Stimulated activated CD4-positive, alpha-beta T cell treated with anti-CD3 and anti-CD28 coated beads, Interleukin-1b, Interleukin-23, amount 100 ng/mL, for 4 hours (primary cell): ENCODE data around the gene SLC12A9.
"Not testable (repeated sequence)": the region's sequence is repeated elsewhere in the genome, so short reads cannot be mapped to it uniquely, and the experiment has no call there.

Source experiments
- DNase-seq, 2 donors: peaks; one replicate each; pipeline ENCODE4 v3.0.0-alpha.2; 2020; ENCODE audit warnings: low read depth in 2 of 2

SLC12A9 gene

DNA sequence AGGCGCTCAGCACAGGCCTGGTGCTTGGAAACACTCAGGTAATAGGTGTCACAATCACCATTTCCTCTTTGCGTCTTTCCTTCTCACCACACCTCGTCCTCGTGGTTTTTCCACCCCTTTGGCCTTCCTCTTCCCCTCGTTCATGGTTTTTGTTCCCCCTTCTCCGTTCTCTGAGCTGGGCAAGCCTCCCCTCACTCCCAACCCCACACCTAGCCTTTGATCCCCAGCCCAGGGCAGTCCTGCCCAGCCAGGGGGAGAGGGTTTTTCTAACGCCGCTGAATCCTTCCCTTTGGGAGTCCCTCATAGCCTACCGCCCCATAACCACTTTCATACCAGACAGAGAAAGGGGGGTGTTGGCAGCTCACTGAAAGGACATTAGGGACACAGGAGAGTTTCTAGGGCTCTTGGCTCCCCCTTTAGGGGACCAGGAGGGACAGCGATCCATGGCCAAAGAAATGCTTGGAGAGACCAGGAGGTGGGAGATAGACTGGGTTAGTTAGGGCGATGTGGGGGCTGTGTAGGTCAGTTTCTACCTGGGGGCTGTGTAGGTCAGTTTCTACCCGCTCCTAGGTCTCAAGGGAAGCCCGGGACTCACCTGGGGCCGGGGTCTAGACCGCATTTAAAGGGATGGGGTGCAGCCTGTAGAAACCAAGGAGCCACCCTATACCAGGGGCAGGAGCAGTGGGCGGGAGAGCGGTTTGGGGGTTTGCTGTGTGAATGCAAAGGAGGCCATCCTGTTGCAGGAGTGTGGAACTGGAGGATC, 26.6 kb upstream of the SLC12A9 start:
- DNase-seq = no peak

DNA sequence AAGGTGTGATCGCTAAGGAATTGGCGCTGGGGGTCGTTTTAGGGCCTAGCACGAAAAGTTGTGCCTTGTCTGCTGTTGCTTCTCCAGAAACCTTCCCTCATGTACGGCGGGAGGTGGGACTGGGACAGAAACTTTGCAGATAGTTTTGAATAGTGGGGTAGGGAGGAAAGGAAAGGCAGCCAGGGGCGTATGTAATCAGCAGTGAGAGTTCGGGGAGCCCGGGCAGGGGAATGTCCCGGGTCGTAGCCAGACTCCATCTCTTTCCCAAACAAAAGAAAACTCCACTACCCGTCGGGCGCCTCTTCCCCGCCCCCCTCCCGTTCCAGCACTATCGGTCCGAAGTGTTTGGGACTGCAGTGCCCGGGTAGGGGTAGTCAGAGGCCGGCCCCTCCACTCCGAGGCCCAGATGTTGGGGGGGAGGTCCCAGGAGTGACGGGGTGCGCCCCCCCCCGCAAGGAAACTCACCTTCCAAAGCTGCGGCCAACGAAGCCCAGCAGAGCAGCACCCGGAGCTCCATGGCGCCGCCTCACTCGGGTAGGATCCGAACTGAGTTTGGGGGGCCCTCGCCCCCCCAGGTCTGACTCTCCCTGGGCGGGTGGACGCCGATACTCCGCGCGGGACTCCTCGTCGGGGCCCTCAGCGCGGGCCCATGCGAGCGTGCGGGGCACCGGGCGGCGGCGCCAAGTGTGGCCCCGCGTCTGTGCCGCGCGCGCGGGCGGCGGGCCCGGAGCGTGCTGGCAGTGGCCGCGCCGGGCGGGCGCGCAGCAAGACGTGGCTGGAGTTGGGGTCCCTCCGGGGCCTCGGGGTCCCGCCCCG, 25.8 kb upstream of the SLC12A9 start:
- no peak for DNase-seq

DNA sequence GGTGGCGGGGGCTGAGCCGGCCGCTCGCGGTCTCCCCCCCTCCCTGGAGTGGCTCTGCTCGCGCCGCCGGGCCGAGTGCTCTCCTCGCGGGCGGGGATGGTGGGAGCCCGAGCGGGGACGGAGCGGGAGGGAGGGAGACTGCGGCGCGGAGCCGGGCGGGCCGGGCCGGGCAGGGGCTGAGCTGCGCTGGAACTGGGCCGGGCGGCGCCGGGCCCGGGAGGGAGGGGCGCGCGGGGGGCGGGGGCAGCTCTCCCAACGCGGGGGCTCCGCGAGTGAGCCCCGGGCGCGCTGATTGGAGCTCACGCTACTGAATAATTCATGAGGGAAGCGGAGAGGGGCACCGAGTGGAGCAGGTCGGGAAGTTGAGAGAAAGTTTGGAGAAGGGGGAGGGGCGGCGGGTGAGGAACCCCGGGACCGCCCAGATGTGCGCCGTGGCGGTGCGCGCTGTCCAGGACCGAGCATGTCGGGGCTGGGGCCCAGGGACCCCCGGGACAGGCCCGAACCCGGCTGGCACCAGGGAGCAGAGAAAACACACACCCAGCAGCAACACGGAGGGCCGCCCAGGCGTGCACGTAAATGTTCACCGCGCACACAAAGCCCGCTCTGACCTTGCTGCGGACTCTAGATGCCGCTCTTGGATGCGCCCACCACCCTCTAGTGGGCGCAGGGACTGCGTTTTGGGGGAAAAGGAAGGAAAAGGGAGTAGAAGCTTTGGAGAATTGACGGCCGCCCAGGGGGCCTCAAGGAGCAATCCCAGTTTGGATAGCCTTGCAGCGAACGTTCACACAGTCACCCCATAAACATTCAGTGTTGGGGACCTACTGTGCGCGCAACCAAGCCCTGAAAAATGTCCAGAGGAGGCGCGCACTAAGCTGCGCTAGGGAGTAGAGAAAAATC, 24.9 kb upstream of the SLC12A9 start, which contains the start of gene EPHB4:
TSS of gene EPHB4 (minus strand) at position 194 of the 897 bp plus-strand sequence. CDS start 493 bp downstream, outside the sequence.
- no peak for DNase-seq

DNA sequence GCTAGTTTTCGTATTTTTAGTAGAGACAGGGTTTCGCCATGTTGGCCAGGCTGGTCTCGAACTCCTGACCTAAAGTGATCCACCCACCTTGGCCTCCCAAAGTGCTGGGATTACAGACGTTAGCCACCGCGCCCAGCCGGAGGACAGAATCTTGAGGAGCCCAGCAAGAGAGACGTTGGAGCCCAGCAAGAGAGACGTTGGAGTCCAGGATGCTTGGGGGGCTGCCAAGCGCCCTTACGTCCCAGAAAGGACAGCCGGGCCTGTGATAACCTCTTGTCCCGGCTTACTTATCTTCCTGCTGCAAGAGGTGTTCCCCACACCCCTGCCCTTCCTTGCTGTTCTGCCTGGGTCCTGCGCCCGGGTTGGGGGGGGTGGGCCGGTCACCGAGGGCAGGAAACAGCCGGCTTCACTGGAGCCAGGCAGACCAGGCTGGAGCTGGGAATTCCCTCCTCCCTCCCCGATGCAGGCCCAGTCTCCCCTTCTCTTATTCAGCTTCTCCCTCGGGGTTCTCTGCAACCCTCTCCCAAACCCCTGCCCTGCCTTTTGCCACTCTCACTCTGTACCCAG, 23.3 kb upstream of the SLC12A9 start:
- no peak for DNase-seq

DNA sequence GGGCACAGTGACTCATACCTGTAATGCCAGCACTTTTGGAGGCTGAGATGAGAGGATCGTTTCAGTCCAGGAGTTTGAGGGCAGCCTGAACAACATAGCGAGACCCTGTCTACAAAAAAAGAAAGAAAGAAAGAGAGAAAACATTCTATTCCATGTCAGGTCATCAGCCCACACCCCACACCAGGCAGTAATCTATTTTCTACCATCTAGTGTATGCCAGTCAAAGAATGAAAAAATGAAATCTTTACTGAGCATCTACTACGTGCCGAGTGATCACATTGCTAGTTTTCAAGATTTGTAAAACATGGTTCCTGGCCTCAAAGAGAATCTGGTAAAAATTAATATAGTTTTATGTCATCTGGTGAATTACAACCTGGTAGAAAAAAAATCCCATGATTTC, 22.1 kb upstream of the SLC12A9 start:
- no peak for DNase-seq

DNA sequence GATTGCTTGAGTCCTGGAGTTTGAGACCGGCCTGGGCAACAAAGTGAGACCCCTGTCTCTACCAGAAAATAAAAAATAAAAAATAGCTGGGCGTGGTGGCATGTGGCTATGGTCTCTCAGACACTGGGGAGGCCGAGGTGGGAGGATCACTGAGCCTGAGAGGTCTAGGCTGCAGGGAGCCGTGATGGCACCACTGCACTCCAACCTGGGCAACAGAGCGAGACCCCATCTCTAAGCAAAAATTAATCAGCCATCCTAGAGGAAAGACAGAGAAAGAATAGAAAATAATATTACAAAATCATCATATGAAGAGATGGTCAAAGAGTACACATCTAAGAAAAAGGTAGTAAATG, 20.3 kb upstream of the SLC12A9 start:
- DNase-seq = no peak

DNA sequence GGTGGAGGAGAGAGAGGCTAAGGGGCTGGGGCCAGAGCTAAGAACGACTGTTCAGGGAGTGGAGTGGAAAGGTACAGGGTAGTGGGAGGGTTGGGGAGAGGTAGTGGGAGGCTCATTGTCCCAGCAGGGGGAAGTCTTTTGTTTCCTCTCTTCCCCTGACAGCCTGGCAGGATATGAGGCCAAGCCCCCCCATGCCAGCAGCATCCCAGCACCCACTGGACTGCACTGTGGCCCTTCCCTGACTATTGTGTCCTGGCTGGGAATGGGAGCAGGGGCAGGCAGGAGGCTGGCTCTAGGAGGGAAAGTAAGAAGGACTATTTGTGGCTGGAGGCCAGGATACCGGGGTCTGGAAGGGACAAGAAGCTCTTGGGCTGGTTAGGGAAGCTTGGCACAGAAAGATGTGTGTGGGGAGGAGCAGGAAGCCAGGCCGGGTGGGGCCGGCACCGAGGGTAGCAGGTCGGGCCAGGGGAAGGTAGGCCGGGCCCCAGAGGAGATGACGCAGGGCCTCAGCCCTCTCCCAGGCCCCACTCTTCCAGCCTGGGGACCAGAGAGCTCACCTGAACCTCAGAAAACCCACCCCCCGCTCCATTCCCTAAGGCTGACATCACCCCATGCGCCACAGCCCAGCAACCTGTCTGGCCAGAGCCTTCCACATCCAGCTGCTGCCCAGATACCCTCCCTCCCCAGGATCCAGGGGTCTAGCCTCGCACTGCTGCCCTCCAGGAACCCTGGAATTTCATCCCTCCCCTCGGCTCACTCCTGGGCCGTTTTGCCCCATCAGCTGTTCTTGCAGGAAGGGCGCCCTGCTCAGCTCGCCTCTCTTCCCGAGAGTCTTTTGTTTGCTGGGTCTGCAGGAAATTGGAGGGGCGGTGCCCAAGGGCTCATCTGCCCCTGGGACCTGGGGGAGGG, 16.4 kb upstream of the SLC12A9 start:
- no peak for DNase-seq

DNA sequence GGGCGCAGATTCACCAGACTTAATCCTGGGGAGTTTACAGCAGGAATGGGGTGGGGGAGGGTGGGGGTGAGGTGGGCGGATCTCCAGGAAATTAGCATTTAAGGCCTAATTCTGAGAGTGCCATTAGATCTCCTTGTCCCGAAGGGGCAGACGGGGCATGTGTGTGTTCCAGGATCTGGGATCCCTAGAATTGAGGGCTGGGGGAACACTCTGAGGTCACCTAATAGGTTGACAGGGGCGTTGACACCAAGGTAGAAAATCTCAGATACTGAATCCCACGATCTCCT, 15.8 kb upstream of the SLC12A9 start:
- DNase-seq = no peak

DNA sequence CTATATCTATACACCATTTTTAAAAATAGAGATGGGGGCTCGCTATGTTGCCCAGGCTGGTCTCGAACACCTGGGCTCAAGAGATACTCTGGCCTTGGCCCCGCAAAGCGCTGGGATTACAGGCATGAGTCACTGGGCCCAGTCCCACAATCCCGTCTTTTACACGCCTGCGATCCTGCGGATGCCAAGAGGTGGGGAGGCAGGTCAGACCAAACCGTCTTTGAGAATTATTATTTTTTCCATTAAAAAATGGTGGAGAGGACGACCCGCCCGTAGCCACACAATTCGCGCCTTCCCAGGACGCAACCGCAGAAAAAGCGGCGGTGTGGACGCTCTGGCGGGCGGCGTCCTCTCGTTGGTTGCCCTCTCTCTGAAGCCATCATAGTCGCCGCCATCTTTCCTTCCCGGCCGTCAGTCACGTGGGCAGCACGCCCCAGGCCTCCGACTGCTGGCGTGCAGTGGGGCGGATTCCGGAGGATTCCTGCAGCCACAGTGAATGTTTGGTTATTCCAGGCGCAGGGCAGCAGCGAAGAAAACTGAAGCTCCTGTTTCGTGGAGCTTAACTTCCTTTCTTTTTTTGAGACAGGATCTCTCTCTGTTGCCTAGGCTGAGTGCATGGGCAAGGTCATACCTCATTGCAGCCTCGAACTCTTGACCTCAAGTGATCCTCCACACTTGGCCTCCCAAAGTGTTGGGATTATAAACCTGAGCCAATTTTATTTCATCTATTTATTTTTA, 15.2 kb upstream of the SLC12A9 start:
- peak; percentile 72 for DNase-seq

DNA sequence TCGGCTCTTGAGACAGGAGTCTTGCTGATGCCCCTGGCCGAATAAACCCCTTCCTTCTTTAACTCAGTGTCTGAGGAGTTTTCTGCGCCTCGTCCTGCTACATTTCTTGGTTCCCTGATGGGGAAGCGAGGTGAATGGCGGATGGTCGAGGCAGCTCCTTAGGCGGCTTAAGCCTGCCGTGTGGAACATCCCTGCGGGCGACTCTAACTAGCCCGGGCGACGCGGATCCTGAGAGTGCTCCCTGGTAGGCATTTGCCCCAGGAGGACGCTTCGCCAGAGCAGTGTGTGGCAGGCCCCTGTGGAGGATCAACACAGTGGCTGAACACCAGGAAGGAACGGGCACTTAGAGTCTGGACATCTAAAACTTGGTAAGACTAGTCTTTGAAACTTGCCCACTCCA, 13.2 kb upstream of the SLC12A9 start:
- no peak for DNase-seq

DNA sequence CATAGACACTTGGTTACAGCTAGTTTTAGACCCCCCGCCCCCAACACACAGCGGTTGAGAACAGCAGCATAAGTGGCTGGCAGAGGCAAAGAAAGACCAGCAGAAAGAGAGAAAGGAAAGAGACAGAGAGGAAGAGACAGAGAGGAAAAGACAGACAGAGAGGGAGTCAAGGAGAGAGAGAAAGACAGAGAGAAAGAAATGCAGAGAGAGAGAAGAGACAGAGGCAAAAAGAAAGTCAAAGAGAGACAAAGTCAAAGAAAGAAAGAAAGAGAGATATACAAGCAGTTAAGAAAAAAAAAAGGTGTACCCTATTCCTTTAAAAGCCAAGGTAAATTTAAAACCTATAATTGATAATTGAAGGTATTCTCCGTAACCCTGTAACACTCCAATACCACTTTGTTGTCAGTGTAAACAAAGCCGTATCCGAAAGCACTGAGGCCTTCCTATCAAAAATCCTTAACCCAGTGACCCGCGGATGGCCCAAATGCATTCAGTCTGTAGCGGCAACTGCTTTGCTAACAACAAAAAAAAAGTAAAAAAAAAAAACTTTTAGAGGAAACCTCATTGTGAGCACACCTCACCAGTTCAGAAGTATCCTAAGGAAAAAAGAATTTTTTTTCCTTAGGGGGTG, 11.9 kb upstream of the SLC12A9 start:
- DNase-seq = no peak

DNA sequence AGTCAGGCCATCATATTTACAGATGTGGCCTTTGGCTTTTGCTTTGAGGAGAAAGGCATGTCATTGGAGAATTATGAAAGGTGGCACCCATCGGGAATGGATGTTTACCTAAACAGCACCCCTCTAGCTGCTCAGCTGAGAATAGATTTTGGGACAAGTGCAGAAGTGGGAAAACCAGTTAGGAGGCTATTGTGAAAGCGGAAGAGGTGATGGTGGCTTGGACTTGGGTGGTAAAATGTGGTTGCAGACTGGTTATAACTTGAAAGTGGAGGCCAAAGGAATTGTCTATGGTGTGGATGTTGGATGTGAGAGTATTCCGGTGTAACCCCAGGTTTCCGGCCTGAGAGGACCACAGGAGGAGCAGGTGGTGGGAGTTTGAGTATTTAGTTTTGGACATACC, 5.2 kb upstream of the SLC12A9 start:
- DNase-seq = no peak

DNA sequence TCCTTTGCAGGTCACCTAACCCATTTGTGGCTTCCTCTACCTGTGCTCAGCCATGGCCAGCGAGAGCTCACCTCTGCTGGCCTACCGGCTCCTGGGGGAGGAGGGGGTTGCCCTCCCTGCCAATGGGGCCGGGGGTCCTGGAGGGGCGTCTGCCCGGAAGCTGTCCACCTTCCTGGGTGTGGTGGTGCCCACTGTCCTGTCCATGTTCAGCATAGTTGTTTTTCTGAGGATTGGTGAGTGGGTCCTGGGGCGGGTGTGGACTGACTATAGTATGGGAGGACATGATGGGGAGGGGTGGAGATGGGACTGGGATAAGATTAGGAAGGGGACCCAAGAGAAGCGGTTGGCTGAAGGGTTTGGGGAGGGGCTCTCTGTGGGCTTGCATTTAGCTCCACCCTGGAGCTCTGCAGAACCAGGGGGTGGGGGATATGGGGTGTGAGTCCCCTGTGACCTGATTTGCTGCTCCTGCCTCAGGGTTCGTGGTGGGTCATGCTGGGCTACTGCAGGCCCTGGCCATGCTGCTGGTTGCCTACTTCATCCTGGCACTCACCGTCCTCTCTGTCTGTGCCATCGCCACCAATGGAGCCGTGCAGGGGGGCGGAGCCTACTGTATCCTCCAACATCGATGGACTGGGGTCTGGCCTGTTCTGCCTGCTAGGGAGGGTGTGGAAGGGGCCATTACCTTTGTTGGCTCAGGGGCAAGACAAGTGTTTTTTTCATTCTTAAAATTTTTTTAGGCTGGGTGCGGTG, 1.8 kb downstream of the SLC12A9 start:
- DNase-seq = no peak

DNA sequence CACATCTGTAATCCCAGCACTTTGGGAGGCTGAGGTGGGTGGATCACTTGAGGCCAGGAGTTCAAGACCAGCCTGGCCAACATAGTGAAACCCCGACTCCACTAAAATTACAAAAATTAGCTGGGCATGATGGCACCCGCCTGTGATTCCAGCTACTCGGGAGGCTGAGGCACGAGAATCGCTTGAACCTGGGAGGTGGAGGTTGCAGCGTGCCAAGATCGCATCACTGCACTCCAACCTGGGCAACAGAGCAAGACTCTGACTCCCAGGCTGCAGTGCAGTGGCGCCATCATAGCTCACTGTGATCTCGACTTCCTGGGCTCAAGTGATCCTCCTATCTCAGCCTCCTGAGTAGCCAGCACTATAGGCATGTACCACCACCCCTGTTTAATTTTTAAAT, 2.4 kb downstream of the SLC12A9 start:
- not testable (repeated sequence) for DNase-seq

DNA sequence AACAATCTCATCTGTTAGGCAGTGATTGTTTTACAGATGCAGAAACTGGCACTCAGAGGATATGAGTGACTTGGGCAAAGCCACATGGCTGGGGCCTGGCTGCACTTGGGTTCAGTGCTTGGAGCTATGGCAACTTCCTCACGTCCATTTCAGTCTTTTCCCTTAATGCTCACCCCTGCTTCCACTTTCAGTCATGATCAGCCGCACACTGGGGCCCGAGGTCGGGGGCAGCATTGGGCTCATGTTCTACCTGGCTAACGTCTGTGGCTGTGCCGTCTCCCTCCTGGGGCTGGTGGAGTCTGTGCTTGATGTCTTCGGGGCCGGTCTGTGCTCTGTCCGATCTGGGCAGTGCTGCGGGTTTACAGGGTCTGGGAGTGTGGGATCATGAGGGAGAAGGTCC, 3.0 kb downstream of the SLC12A9 start:
- DNase-seq = no peak

DNA sequence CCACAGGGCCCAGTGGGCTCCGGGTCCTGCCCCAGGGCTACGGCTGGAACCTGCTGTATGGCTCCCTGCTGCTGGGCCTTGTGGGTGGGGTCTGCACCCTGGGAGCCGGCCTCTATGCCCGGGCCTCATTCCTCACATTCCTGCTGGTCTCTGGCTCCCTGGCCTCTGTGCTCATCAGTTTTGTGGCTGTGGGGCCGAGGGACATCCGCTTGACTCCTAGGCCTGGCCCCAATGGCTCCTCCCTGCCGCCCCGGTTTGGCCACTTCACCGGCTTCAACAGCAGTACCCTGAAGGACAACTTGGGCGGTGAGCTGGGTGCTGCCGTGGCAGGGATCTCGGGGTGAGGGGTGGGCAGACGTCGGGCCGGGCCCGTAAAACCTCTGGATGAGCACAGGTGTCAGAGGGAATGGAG, 4.4 kb downstream of the SLC12A9 start:
- no peak for DNase-seq

DNA sequence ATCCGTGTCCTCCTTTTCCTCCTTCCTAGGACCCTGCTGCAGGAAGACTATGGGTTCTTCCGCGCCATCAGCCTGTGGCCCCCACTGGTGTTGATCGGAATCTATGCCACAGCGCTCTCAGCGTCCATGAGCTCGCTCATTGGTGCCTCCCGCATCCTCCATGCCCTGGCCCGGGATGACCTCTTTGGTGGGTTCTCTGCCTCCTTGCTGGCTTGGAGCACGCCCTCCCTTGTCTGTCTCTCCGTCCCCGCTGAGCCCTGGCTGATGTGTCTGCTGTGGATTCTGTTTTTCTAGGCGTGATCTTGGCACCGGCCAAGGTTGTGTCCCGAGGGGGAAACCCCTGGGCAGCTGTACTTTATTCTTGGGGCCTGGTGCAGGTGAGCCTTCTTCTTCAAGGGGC, 7.3 kb downstream of the SLC12A9 start:
- no peak for DNase-seq

DNA sequence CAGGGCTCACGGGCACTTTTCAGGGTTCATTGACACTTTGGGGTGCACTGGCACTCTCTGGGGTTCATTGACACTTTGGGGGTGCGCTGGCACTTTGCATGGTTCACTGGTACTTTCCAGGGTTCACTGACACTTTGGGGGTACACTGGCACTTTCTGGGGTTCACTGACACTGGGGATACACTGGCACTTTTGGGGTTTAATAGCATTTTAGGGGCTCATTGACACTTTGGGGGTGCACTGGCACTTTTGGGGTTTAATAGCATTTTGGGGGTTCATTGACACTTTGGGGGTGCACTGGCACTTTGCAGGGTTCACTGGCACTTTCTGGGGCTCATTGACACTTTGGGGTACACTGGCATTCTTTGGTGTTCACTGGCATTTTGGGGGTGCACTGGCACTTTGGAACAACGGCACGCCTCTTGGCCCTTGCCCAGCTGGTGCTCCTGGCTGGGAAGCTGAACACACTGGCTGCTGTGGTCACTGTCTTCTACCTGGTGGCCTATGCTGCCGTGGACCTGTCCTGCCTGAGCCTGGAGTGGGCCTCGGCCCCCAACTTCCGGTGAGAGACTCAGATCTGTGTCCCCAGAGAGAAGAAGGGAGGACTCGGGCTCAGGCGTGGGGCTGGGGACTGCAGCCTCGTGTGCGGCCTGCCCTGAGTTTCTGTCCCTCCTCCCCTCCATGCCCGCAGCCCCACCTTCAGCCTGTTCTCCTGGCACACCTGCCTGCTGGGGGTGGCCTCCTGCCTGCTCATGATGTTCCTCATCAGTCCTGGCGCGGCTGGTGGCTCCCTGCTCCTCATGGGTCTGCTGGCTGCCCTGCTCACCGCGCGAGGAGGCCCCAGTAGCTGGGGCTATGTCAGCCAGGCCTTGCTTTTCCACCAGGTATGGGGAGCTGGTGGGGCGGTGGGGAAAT, 8.4 kb downstream of the SLC12A9 start:
- DNase-seq = no peak
